Non-pigmented ciliary epithelial cell (primary cell): Measurements from ENCODE around the gene ZSCAN29.
"Not testable (repeated sequence)": the region's sequence is repeated elsewhere in the genome, so short reads cannot be mapped to it uniquely, and the experiment has no call there.

ENCODE experiments used
- DNase-seq: peaks from one replicate; pipeline ENCODE4 v3.0.0-alpha.2; 2010; ENCODE audit warnings: low read depth

The ZSCAN29 gene

DNA sequence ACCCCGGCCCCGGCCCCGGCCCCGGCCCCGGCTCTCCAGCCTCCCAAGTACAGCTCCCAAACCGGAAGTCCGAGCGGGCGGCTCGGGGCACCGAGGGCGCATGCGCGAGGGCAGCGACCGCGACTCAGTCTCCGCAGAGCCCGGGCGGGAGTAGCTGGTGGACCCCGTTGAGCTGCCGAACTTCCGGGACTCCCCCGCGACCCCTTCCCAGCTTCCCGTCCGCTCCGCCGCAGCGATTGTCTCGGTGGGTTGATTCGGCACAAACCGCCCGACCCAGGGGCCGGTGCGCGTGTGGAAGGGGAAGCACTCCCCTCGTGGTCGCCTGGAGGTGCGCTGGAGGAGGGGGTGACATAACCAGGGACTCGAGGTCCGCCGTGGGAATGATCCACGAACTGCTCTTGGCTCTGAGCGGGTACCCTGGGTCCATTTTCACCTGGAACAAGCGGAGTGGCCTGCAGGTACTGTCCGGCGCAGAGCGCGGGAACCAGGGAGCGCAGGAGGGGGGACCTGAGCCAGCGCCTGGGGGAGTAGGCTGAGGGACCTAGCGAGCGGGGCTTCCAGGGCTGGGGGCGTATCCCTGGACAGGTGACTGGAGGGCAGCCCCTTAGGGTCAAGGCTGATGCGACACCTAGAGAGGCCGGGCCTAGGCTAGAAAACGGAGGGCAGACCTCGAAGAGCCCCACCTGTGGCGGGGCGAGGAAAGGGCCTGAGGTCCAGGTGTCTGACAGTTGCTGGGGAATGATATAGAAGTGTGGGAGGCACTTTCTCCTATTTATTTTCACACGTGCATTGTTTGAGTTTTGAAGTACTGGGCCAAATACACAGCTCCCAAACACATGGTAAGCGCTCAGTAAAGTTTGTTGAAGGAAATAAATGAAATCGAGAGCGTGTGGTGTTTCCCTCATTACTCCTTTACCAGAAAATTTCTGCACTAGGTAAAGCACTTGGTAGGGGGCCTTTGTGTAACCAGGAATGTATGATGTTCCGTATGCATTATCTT lies at the start of gene ZSCAN29, which contains the start of gene TUBGCP4:
Gene ZSCAN29, minus strand, starts transcription at position 69 of the 1,000 bp plus-strand sequence. CDS start 1,130 bp downstream, outside the sequence.
Gene TUBGCP4, plus strand, starts transcription at position 127 of the 1,000 bp plus-strand sequence. Its CDS starts 254 bp downstream, at position 381.
- no peak for DNase-seq

DNA sequence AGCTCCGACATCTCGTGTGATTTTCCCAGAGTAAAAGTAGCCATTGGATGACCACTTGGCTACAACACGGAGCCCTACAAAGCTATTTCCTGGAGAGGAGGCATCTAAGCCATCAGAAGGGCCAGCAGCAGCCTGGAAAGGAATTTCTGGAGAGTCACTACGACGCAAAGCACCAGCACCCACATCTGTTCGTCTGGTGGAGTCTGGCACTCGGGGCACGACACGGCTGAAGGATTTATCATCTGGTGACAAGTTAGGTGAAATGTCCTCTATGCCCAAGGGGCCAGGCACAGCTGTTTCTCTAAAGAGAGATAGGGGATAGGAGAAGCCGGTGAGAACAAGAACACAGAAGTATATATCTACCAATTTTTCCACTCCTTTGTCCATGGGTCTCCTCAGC lies 49.6 kb upstream of the ZSCAN29 start:
- no peak for DNase-seq

GRCh38 chr15:43414196-43414595 lies 43.4 kb upstream of the ZSCAN29 start:
- no peak for DNase-seq

DNA sequence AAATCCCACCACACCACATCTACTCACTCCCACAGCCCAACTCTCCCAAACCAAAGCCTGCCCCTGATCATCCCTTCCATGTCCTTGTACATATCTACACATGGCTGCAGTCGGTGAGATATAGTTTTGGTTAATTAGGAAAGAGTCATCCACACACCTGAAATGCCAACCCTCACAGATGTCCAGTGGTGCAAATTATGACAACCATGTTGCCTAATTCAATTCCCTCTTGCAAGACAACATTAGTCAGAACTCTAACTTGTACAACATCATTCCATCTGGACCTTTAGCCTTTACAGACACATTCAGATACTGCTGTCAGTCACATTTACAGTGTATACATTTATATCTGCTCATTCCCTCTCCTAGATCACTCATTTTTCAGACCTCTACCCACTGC lies 41.3 kb upstream of the ZSCAN29 start:
- no peak for DNase-seq

DNA sequence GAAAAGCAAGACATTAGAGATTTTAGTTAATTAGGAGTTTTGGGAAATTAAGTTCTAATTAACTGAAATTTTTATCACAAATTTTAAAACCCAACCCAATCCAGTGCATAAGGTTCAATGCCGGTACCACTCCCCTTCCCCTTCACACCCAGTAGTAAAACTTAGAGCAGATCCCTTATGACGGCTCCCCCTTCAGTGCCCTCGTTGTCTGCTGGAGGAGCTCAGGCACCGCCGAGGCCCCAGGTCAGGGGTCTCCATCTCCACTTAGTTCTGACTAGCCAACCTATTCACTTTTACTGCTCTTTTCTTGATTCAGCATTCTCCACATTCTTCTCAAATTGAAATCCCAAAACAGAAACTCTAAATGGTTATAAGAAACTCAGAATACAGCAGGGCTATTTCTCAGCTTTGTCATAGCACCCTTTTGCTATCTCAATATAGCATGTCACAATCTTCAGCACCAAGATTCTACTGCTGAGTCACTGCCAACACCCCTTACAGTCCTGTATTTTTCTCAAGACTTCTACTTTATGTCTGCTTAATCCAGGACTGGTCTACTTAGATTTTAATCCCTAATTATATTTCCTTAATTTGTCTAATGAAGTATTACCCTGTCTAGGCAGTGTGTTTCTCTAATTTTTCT lies 39.9 kb upstream of the ZSCAN29 start:
- no peak for DNase-seq

DNA sequence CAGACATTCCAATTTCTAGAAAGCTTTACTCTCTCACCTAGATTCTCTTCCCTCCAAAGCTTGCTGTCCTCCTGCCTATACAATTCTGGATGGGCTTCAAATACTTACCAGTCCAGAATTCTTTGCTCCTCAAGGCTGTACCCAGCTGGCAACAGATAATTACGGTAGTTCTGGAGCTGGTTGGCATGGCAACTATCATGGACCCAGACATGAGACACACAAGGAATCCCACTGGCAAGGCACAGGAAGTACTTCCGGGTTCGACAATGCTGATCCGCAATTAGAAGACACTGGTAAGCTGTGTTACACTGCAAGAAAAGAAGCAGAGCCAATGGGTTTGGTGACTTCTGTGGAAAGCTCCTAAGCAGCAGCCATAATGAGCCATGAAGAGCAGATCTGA lies 37.9 kb upstream of the ZSCAN29 start:
- DNase-seq = no peak

- DNase-seq = no peak
These were observed 36.0 kb upstream of the ZSCAN29 start for GRCh38 chr15:43406808-43407207.

DNA sequence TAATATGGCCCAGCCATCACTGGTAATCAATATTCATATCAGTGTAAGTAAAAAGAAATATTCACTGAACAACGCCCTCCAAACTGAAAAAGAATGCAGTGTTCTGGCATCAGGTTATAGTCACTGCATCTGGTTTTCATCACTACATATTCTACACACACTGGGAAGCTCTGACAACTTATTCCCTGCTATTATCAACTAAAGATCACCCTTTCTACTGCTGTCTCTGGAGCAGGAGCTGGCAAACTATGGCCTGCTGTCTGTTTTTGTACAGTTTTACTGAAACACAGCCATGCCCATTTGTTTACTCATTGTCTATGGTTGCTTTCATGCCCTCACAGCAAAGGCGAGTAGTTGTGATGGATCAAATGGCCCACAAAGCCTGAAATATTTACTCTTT lies 35.3 kb upstream of the ZSCAN29 start:
- DNase-seq = no peak

DNA sequence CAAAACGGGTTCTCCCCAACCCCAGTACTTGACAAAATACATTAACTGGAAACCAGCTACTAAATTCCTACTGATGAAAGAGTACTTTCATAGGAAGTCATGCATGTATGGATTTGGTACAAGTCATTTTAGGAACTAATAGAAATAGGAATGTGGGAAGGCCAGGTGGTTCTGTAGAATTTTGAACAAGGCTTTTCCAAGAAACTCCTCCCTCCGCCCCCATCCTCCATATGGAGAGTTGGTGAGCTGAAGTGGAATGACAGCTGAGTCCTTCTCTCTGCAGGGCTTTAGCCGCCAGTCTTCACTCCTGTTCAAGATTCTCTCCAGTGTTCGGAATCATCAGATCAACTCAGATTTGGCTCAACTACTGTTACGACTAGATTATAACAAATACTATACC lies 33.3 kb upstream of the ZSCAN29 start:
- DNase-seq = no peak

DNA sequence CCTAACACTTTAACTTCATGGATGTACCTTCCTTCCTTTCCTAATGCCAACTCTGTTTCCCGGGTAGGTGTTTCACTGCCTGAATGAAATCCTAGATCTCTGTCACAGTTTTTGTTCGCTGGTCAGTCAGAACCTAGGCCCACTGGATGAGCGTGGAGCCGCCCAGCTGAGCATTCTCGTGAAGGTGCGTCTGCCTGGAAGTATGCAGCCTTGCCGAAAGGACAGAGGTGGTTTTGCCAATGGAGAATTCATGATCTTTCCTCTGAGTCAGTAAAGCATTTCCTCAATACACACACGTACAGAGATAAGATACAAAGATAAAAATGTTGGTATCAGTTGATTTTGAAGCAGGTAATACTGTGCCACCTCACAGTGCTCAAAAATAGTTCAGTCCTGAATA lies 32.8 kb upstream of the ZSCAN29 start:
- DNase-seq = no peak

DNA sequence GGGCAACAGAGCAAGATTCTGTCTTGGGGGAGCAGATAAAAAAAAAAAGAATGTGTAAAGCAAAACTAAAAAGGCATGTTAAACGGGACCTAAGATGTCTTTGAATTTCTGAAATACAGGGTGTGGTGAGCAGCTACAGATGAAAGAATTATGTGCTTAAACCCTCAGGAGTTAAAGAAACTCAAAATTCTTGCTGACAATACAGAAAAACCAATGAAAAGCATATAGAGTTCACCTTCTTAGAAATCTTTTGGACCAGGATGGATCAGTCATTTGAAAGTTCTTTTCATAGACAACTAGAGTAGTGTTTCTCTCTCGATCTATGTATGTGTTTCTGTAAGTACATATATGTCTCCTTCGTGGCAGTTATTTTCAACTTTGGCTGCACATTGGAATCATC lies 31.4 kb upstream of the ZSCAN29 start:
- no peak for DNase-seq

DNA sequence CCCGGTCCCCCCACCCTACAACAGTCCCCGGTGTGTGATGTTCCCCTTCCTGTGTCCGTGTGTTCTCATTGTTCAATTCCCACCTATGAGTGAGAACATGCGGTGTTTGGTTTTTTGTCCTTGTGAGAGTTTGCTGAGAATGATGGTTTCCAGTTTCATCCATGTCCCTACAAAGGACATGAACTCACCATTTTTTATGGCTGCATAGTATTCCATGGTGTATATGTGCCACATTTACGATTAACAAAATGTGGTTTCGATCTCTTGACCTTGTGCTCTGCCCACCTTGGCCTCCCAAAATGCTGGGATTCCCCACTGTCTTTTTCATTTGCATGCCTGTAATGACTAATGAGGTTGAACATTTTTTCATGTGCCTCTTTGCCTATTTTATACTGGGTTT lies 22.7 kb upstream of the ZSCAN29 start:
- not testable (repeated sequence) for DNase-seq

GRCh38 chr15:43390723-43391122 lies 19.9 kb upstream of the ZSCAN29 start:
- no peak for DNase-seq

GRCh38 chr15:43383070-43383469 lies 12.2 kb upstream of the ZSCAN29 start:
- DNase-seq = peak; percentile 15

DNA sequence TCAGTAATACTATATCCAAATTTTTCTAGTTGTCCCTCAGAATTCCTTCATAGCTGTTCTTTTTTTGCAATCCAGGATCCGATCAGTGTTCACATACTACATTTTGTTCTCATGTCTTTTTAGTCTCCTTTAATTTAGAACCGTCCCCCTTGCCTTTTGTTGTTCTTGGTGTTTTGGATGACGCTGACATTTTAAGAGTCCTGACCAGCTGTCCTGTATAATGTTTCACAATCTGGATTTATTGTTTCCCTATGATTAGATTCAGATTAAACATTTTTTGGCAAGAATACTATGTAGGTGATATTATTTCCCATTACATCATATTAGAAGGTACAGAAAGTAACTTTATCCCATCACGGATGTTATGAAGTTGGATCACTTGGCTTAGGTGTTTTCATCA lies 11.5 kb upstream of the ZSCAN29 start:
- DNase-seq = no peak

- no peak for DNase-seq
These were observed 7.8 kb upstream of the ZSCAN29 start for GRCh38 chr15:43378601-43379000.

DNA sequence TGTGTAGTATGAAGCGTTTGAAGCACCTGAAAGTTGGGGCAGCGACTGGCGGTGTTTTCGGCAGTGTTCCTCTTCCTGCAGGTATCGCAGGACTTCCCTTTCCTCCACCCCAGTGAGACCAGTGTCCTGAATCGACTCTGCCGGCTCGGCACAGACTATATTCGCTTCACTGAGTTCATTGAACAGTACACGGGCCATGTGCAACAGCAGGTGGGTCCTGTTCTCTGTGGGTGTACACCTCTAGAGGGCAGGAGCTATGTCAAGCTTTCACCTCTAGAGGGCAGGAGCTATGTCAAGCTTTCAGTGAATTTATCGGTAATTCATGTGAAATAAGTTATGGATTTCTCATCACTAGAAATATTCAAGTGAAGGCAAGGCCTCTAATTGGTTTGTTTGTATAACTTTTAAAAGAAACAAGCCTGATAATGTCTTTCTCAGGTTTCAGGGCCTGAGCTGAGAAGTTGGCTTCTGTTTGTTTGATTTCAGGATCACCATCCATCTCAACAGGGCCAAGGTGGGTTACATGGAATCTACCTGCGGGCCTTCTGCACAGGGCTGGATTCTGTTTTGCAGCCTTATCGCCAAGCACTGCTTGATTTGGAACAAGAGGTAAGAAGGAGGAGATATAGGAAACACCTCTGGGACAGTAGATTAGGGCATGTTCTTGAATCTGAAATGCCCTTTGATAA lies 5.3 kb upstream of the ZSCAN29 start:
- no peak for DNase-seq

DNA sequence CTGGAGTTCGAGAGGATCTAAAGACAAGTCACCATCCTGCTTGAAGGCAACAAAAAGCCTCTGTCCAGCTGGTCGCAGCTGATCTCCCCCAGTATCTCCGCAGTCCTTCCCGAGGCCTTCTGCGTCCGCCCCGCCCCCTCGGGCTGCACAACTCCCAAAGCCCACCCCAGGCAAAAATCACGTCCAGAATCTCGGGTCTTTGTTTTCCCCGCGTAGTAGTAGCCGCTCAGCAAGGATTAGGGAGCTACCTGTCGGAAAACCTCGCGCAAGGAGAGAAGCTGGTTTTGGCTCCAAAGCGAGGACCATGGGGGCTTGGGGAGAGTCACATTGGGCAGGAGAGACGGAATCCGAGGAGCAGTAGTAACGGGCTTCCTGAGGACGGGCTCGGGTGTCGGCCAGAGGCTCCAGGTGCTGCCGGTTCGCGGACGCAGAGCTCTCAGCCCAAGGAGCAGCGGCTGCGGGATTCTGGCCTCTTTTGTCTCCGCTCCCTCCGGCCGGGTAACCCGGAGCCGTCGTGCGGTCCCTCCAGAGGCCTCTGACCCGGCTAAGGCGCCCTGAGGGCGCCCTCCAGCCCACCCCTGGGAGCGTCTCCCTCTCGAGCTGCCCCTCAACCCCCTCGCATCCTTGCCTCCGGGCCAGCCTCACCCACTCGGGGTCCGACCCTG lies 401 bp downstream of the ZSCAN29 start:
- no peak for DNase-seq

GRCh38 chr15:43361313-43361903 lies 9.4 kb downstream of the ZSCAN29 start:
- DNase-seq = no peak

DNA sequence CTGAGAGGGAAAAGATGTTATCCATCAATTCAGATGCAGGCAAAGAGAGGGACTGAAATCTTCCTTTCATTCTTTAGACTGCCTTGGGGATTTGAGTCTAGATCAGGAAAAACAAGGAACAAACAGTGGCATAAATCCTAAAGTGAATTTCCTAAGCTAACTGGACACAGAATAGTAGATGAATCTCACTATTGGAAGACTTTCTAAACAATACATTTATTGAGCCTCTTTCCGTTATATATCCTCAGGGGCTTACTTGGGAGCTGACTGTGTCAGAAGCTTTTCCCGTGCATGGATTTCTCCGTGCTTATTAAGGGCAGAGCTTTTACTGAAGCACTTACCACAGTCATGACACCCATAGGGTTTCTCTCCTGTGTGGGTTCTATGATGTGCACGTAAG lies 10.0 kb downstream of the ZSCAN29 start:
- DNase-seq = no peak

GRCh38 chr15:43352693-43353382 lies 18.0 kb downstream of the ZSCAN29 start:
- DNase-seq = no peak
